Ovary (tissue), 3 donors: ENCODE measurements around the gene ZSCAN25.

Experiments
- EP300 ChIP-seq: sonication (generic); formaldehyde crosslinking; IDR thresholded peaks from one replicate; pipeline ENCODE4 v1.6.1; 2017; ENCODE audit warnings: antibody characterized with exemption
- POLR2A ChIP-seq: fragments of 450-650 bp; IDR thresholded peaks from one replicate; pipeline ENCODE4 v1.6.1; 2017; ENCODE audit warnings: antibody characterized with exemption, mild to moderate bottlenecking, moderate library complexity
- TF ChIP-seq, protein P1 (sequence below), 3 donors: fragments of 450-650 bp in 2 of 3; fragments of 200-600 bp in 1 of 3; IDR thresholded peaks; one replicate each; pipeline versions ENCODE4 v1.5.1 to v1.8.0; 2016 to 2022; ENCODE audit warnings: antibody characterized with exemption in 3 of 3, mild to moderate bottlenecking in 1 of 3
- donor health status: DM: no; HTN: no; CAD: no.

DNA sequence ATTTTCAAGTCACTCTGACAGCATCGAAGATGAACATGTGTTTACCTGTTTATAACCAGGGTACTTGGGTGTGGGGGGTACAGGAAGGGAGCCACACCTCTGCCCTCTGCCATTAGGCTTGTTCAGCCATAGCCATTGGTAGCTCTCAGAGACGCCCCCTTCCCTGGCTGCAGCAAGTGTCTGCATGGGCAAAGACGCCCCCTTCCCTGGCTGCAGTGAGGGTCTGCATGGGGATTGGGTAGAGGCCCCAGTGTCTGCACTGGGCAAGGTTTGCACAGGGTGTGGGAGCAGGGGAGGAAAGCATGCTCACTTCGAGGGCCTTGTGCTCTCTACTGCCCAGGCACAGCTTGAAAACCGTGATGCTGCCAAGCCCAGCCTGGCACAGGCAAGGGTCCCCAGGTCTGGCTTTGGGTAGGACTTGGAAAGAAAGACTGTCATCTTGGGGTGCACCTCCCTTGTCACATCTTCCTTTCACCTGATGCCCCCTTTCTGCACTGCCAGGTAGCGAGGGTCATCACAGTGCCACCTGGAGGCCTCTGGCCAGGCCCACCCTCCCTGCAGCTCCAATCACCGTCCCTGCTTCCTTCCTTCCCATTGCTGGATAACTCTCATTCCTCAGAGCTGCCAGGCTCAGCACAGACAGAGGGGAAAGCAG, 15.0 kb upstream of the ZSCAN25 start:
- TF ChIP-seq, protein P1, sequence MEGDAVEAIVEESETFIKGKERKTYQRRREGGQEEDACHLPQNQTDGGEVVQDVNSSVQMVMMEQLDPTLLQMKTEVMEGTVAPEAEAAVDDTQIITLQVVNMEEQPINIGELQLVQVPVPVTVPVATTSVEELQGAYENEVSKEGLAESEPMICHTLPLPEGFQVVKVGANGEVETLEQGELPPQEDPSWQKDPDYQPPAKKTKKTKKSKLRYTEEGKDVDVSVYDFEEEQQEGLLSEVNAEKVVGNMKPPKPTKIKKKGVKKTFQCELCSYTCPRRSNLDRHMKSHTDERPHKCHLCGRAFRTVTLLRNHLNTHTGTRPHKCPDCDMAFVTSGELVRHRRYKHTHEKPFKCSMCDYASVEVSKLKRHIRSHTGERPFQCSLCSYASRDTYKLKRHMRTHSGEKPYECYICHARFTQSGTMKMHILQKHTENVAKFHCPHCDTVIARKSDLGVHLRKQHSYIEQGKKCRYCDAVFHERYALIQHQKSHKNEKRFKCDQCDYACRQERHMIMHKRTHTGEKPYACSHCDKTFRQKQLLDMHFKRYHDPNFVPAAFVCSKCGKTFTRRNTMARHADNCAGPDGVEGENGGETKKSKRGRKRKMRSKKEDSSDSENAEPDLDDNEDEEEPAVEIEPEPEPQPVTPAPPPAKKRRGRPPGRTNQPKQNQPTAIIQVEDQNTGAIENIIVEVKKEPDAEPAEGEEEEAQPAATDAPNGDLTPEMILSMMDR (IDR thresholded peaks at IDR 0.05): no peak
- TF ChIP-seq EP300: no peak
- no peak for TF ChIP-seq POLR2A
